Stimulated activated CD8-positive, alpha-beta memory T cell treated with anti-CD3 and anti-CD28 coated beads, Interleukin-7, amount 100 ng/mL, for 4 hours (primary cell): ENCODE measurements around the gene ZBTB7B.

ENCODE experiments used
- DNase-seq, 2 donors: peaks; one replicate each; pipeline ENCODE4 v3.0.0-alpha.2; 2020; ENCODE audit warnings: low read depth in 2 of 2

Gene ZBTB7B

DNA sequence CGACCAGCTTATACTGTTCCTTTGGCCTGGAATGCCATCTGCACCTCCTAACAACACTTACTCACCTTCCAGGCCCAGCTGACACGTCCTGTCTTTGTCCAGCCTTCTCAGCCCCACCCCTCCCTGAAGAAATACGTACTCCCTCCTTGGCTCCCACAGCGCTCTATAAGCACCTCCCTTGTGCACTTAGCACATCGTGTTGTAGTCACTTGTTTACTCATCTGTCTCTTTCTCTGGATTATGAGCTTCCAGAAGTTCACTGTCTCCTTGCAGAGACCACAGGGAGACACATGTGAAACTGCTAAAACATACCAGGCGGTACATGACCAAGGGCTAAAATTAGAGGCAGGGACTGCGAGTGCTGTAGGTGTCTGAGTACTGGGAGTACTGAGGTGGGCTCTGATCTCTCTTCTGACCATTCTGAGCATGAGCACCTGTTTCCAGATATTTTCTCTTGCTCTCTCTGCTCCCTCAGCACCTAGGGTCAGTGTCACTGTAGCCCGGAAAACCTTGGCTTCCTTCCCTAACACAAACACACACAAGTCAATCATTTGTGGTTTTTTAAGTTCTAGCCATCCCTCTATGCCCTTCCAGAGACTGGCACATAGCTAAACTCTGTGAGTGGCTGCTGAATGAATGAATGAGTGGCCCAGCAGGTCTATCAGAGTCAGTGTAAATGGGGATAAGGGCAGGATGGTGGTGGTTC, 36.2 kb downstream of the ZBTB7B start:
- no peak for DNase-seq

DNA sequence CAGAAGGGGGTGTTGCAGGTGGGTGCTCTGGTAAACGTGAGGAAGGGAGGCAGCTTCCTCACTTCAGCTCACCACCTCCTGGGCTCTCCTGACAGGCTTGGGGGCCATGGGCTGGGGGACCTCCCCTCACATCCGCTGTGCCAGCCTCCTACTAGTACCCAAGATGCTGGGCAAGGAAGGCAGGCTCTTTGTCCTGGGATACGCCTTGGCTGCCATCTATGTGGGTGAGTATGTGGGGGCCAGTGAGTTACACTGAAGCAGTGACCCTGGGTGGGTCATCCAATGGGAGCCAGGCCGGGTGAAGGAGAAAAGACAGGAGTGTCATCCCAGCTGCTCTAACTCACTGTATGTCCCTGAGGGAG, 36.7 kb downstream of the ZBTB7B start:
- no peak for DNase-seq

- DNase-seq = no peak
Observed at GRCh38 chr1:155040358-155041093, 37.9 kb downstream of the ZBTB7B start.

- no peak for DNase-seq
Observed at GRCh38 chr1:155042789-155043188, 40.2 kb downstream of the ZBTB7B start.

DNA sequence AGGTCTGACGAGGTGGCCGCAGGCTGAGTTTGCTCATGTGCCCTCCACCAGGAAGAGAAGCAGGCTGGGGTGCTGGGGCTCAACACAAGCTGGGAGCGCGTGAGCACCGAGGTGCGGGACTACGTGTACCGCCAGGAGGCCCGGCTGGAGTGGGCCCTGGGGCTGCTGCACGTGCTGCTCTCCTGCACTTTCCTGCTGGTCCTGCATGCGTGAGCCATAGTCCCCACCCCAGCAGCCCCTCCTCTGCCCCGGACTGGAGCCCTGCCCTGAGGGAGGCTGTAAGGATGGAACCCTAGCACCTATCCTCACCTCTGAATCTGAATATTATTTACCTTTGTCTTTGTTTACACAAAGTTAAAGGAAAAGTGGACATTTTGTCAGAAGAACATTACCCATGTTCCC, 40.7 kb downstream of the ZBTB7B start:
- no peak for DNase-seq

DNA sequence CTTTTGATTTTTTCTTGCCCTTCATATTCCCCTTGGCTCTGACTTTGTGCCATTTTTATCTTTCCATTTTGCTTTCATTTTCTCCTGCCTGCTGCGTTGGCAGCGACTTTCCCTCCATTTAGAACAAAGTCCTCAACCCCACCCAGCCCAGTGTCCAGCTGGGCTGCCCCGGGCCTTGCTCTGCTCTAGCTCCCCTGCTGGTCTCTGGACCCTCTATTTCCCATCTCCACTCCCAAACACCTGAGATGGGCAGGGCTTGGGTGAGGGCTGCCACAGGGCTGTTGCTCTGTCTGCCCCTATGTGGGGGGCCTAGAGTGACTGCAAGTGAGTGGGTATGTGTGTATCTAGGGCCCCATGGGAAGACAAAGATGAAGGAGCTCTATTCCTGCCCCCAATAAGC, 41.2 kb downstream of the ZBTB7B start:
- DNase-seq = no peak

DNA sequence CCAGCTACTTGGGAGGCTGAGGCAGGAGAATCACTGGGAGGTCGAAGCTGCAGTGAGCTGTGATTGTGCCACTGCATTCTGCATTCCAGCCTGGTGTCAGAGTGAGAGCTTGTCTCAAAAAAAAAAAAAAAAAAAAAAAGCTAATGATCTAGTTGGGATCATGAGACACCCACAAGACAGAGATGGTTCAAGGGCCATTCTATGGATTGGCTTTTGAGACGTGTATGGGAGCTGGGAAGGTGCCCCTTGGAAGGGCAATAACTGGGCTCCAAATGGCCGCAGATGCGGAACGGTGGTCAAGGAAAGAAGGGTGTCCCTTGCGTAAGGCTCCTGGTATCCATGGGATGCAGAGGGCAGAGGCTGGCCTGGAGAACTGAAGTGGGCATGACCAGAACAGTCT, 41.8 kb downstream of the ZBTB7B start:
- no peak for DNase-seq

DNA sequence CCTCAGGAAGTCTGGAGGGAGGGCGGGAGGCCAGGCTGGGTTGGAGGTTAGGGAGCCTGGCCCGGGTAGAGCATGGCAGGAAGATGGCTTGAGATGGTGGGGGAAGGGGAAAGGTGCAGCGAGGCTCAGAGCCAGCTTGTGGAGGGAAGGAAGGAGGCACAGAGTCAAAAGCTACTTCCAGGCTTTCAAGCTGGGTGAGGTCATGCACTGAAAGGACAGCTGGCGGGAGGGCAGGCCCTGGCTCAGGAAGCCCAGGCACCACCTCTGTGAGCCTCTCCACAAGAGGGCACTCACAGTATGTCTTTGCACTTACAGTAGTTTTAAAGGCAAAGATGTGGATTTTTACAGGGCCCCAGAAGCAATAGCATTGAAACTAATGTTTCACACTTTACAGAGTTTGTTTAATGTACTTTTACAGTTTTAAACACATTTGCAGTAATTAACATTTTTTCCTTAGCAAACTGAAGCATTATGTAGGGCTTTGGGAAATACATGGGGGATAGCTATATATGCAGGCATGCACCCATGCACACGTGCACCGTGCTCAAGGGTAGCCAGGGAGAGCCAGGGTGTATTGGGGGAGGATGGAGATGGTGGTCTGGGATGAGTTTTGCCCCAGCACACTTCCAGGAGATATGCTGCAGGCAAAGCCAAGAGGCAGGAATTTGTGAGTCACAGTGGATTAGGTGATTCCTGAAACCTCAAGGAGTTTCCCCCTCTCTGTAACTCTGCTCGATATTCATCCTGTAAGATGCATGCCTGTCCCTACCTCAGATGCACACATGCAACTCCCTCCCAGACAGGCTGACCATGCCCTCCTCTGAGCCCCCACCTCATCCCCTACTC, 42.4 kb downstream of the ZBTB7B start:
- DNase-seq = peak; percentile 21 to 42

- no peak for DNase-seq
Observed at GRCh38 chr1:155048449-155049334, 46.1 kb downstream of the ZBTB7B start.

- no peak for DNase-seq
Observed at GRCh38 chr1:155049651-155050559, 47.3 kb downstream of the ZBTB7B start.

DNA sequence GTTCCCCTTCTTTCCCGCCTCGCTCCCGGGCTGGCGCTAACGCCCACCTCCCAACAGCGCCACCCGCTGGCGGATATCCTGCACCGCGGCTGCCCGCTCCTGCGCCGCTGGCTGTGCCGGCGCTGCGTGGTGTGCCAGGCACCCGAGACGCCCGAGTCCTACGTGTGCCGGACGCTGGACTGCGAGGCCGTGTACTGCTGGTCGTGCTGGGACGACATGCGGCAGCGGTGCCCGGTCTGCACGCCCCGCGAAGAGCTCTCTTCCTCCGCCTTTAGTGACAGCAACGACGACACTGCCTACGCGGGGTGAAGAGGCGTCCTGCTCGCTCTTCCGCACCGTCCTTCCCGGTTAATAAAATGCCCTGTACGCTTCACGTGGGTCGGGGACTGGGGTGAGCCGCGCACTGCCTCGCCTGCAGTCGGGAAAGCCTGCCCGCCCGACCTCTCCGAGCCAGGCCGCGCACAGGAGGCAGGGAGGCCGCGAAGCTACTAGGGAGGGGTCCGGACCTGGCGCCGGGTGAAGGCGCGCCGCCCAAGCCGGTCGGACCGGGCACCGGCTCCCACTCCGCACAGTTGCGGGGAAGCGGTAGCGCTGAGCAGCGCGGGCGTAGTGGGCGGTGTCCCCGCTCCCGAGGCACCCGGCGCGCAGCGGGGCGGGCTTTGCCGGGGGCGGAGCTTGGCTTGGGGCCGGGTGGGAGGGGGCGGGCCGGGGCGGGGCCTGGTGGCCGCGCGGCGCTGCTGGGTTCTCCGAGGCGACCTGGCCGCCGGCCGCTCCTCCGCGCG, 48.1 kb downstream of the ZBTB7B start, which contains the start of gene ADAM15:
Gene ADAM15 (plus strand): TSS at position 757 of the 782 bp plus-strand sequence. CDS start 71 bp downstream, outside the sequence.
- DNase-seq = peak; percentile 46 to 74

DNA sequence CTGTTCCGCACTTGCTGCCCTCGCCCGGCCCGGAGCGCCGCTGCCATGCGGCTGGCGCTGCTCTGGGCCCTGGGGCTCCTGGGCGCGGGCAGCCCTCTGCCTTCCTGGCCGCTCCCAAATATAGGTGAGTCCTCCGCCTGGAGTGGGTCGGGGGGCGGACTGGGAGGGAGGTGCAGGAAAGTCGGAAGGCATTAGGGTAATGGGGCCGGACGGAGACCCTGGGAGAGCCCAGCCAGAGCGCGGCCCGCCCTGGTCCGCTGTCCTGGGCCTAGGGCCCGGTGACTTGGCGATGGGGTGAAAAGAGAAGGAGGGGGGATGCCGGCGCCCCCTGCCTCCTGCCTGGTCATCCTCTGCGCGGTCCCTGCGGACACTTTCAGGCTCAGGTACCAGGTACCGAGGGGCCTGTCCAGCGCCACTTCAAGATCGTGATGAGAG, 48.8 kb downstream of the ZBTB7B start:
- DNase-seq = no peak

DNA sequence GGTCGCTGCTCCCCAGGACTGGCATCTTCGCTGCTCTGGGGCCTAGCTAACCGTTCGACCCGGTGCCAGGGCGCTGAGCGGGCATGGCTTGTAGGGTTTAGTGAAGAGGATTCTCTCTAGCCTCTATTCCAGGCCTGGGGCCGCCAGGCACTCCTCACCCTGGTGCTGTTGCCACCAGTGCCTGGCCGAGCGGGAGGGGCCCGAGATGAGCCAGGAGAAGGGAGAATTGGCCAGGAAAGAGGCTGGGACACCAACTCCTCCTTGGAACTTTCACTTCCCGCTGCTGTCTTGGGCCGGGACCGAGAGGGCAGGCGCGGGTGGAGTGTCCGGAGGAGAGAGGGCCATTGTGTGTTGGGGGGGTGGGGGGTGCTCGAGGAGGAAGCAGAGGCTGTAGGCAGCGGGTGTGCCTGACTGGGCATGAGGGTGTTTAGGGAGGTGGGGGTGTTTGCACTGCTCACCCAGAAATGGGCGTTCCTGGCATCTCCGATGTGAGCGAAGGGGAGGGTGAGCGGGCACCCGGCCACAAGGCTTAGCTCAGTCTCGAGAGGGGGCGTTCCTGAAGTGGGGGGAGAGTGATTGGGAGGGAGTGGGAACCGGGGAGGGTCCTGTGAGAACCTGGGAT, 49.3 kb downstream of the ZBTB7B start:
- DNase-seq = peak; percentile 22 to 49

GRCh38 chr1:155052439-155053395, 50.1 kb downstream of the ZBTB7B start:
- no peak for DNase-seq

GRCh38 chr1:155053531-155054105, 51.0 kb downstream of the ZBTB7B start:
- DNase-seq = no peak

DNA sequence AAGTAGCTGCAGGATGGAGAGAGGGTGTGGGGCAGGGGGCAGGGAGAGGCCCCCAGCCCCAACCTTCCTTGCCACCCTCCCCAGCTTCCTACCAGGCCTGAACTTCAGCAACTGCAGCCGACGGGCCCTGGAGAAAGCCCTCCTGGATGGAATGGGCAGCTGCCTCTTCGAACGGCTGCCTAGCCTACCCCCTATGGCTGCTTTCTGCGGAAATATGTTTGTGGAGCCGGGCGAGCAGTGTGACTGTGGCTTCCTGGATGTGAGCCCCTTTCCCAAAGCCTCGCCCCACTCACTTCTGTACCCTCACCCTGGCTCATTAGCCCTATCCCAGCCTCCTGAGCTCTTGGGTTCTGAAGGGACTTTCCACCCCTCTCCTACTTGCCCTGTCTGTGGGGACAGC, 54.5 kb downstream of the ZBTB7B start:
- no peak for DNase-seq

DNA sequence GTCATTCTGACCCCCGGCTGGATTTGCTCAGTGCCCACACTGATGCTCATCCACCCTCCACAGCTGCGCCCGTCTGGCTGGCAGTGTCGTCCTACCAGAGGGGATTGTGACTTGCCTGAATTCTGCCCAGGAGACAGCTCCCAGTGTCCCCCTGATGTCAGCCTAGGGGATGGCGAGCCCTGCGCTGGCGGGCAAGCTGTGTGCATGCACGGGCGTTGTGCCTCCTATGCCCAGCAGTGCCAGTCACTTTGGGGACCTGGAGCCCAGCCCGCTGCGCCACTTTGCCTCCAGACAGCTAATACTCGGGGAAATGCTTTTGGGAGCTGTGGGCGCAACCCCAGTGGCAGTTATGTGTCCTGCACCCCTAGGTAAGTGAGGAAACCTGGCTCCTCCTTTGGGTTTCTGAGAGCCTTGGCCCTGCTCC, 55.2 kb downstream of the ZBTB7B start:
- DNase-seq = no peak
